ENCODE measurements around the gene ABHD3.
"Not testable (repeated sequence)": the region's sequence is repeated elsewhere in the genome, so short reads cannot be mapped to it uniquely, and the experiment has no call there.

Gene ABHD3

GRCh38 chr18:21650311-21650710 is 54.3 kb downstream of the ABHD3 start:
- DNase-seq (ENCODE audit: low read depth), result no peak

- DNase-seq (ENCODE audit: low read depth), result not testable (repeated sequence)
These were observed 64.2 kb downstream of the ABHD3 start for GRCh38 chr18:21640375-21640774.

GRCh38 chr18:21638822-21639221 is 65.8 kb downstream of the ABHD3 start:
- no peak for DNase-seq (ENCODE audit: low read depth)

- DNase-seq (ENCODE audit: low read depth), result no peak
These were observed 67.8 kb downstream of the ABHD3 start for GRCh38 chr18:21636769-21637168.

GRCh38 chr18:21634588-21635199 is 69.9 kb downstream of the ABHD3 start:
- DNase-seq (ENCODE audit: low read depth), result no peak

GRCh38 chr18:21632393-21632792 is 72.2 kb downstream of the ABHD3 start:
- DNase-seq (ENCODE audit: low read depth), result no peak

- no peak for DNase-seq (ENCODE audit: low read depth)
These were observed 75.3 kb downstream of the ABHD3 start for GRCh38 chr18:21629089-21629832.

GRCh38 chr18:21621640-21622039 is 82.9 kb downstream of the ABHD3 start:
- DNase-seq (ENCODE audit: low read depth), result not testable (repeated sequence)

- peak; percentile 78 for DNase-seq (ENCODE audit: low read depth)
These were observed 92.2 kb downstream of the ABHD3 start, which contains the start of gene SNRPD1 for GRCh38 chr18:21612125-21613039. TSS of gene SNRPD1 (plus strand) at chr18:21612314. CDS start at chr18:21612430, 116 bp downstream.

GRCh38 chr18:21611401-21612124 is 93.0 kb downstream of the ABHD3 start:
- DNase-seq (ENCODE audit: low read depth), result not testable (repeated sequence)

GRCh38 chr18:21605213-21605612 is 99.4 kb downstream of the ABHD3 start:
- DNase-seq (ENCODE audit: low read depth), result no peak

GRCh38 chr18:21604671-21605070 is 99.9 kb downstream of the ABHD3 start:
- DNase-seq (ENCODE audit: low read depth), result no peak

GRCh38 chr18:21602299-21602587 is 102.3 kb downstream of the ABHD3 start:
- DNase-seq (ENCODE audit: low read depth), result no peak
